Activated gamma-delta T cell treated with anti-CD3 and anti-CD28 coated beads, Interleukin-2, amount 50 U/mL, for 16 hours (primary cell): ENCODE results near the gene GMDS.

Experiments
- DNase-seq: peaks from one replicate; pipeline ENCODE4 v3.0.0-alpha.2; 2020; ENCODE audit warnings: low read depth

The GMDS gene

GRCh38 chr6:1987640-1988039, 257.8 kb downstream of the GMDS start:
- no peak for DNase-seq

- no peak for DNase-seq
Measured at GRCh38 chr6:1986454-1987243, 258.8 kb downstream of the GMDS start.

GRCh38 chr6:1984346-1984994, 260.9 kb downstream of the GMDS start:
- no peak for DNase-seq

GRCh38 chr6:1983850-1984249, 261.6 kb downstream of the GMDS start:
- DNase-seq: no peak

- no peak for DNase-seq
Measured at GRCh38 chr6:1972962-1973361, 272.4 kb downstream of the GMDS start.

GRCh38 chr6:1971612-1972011, 273.8 kb downstream of the GMDS start:
- no peak for DNase-seq

- DNase-seq: no peak
Measured at GRCh38 chr6:1970151-1970561, 275.2 kb downstream of the GMDS start.

GRCh38 chr6:1966713-1967112, 278.7 kb downstream of the GMDS start:
- DNase-seq: no peak

- no peak for DNase-seq
Measured at GRCh38 chr6:1965596-1966224, 279.7 kb downstream of the GMDS start.

- no peak for DNase-seq
Measured at GRCh38 chr6:1963596-1963995, 281.8 kb downstream of the GMDS start.

- DNase-seq: no peak
Measured at GRCh38 chr6:1962201-1962600, 283.2 kb downstream of the GMDS start.

GRCh38 chr6:1960486-1961142, 284.8 kb downstream of the GMDS start:
- no peak for DNase-seq

GRCh38 chr6:1958257-1958656, 287.1 kb downstream of the GMDS start:
- DNase-seq: no peak

GRCh38 chr6:1957746-1958145, 287.7 kb downstream of the GMDS start:
- no peak for DNase-seq

- no peak for DNase-seq
Measured at GRCh38 chr6:1952740-1953360, 292.6 kb downstream of the GMDS start.

GRCh38 chr6:1950631-1951030, 294.8 kb downstream of the GMDS start:
- DNase-seq: no peak

GRCh38 chr6:1949538-1949937, 295.9 kb downstream of the GMDS start:
- DNase-seq: no peak

GRCh38 chr6:1947922-1948321, 297.5 kb downstream of the GMDS start:
- no peak for DNase-seq

- no peak for DNase-seq
Measured at GRCh38 chr6:1946583-1946982, 298.8 kb downstream of the GMDS start.

- DNase-seq: no peak
Measured at GRCh38 chr6:1945235-1945832, 300.1 kb downstream of the GMDS start.

GRCh38 chr6:1942834-1943233, 302.6 kb downstream of the GMDS start:
- no peak for DNase-seq

- DNase-seq: no peak
Measured at GRCh38 chr6:1941534-1941933, 303.9 kb downstream of the GMDS start.
